Natural killer cell (primary cell): ENCODE results near the gene NODAL. TPM values are rescaled to one million over a fixed set of nuclear protein-coding genes. Genes with fewer than 3 reads are reported as not detected.

ENCODE experiments used
- ATAC-seq, 3 donors: fragments of 150-1000 bp in 2 of 3; fragments of 200-7000 bp in 1 of 3; cut with Tn5 transposase; 1 replicate in 1 of 3; 2 replicates in 2 of 3; pipeline ENCODE4 v1.10.0; 2021; ENCODE audit warnings: mild to moderate bottlenecking in 2 of 3, moderate library complexity in 2 of 3
- DNase-seq, 2 donors: peaks; one replicate each; pipeline versions ENCODE4 v3.0.0 to v3.0.0-alpha.2; 2013 to 2021; ENCODE audit warnings: mixed read lengths in 1 of 2
- H3K27ac ChIP-seq: one replicate; pipeline ENCODE4 v1.5.1; 2013; ENCODE audit warnings: mild to moderate bottlenecking, low read length
- H3K27me3 ChIP-seq: one replicate; pipeline ENCODE4 v1.6.1; 2013; ENCODE audit warnings: low read length; ENCODE audit not compliant: control insufficient read depth, insufficient read depth
- H3K36me3 ChIP-seq: one replicate; pipeline ENCODE4 v1.6.1; 2013; ENCODE audit warnings: low read length; ENCODE audit not compliant: control insufficient read depth, insufficient read depth
- H3K4me1 ChIP-seq: one replicate; pipeline ENCODE4 v1.6.1; 2013; ENCODE audit warnings: low read length; ENCODE audit not compliant: control insufficient read depth, insufficient read depth
- H3K4me3 ChIP-seq: one replicate; pipeline ENCODE4 v1.5.1; 2013; ENCODE audit warnings: low read length
- H3K9me3 ChIP-seq: one replicate; pipeline ENCODE4 v1.6.1; 2013; ENCODE audit warnings: low read length; ENCODE audit not compliant: control insufficient read depth, insufficient read depth
- H3K27ac Mint-ChIP-seq, 2 donors: one replicate each; pipeline ENCODE4 v1.8.0; 2022; ENCODE audit warnings: mild to moderate bottlenecking in 2 of 2, mixed read lengths in 2 of 2, moderate library complexity in 1 of 2
- H3K27me3 Mint-ChIP-seq, 2 donors: one replicate each; pipeline ENCODE4 v1.8.0; 2022; ENCODE audit warnings: low read depth in 2 of 2, mixed read lengths in 2 of 2
- H3K36me3 Mint-ChIP-seq: one replicate; pipeline ENCODE4 v1.8.0; 2022; ENCODE audit warnings: mixed read lengths
- H3K4me1 Mint-ChIP-seq, 2 donors: one replicate each; pipeline ENCODE4 v1.8.0; 2022; ENCODE audit warnings: mixed read lengths in 2 of 2
- H3K4me3 Mint-ChIP-seq: one replicate; pipeline ENCODE4 v1.8.0; 2022; ENCODE audit warnings: mild to moderate bottlenecking, moderate library complexity, mixed read lengths
- H3K9me3 Mint-ChIP-seq, 2 donors: one replicate each; pipeline ENCODE4 v1.8.0; 2022; ENCODE audit warnings: mixed read lengths in 2 of 2
- CTCF ChIP-seq: fragments of 200-600 bp; IDR thresholded peaks from one replicate; pipeline ENCODE4 v1.8.0; 2022; ENCODE audit warnings: antibody characterized with exemption
- WGBS: methylation state at CpG from one replicate; pipeline ENCODE4 v1.1.7; 2013; ENCODE audit warnings: missing lambda C conversion rate; ENCODE audit not compliant: insufficient coverage; 5-methylcytosine and 5-hydroxymethylcytosine counted together
- intact Hi-C: fragments of 100-400 bp; cut with micrococcal nuclease; formaldehyde crosslinking; loops from one replicate; pipeline ENCODE4 v1.14.2; 2022
- total RNA-seq, 4 donors: library from RNA; stranded (reverse); fragments of 120-200 nt in 1 of 4; gene quantifications; one replicate each; pipeline versions ENCODE4 v1.2.3 to v1.2.4, GENCODE V29; 2013 to 2022

Gene NODAL
- total RNA-seq, 3 donors from 2014 or later (not counting 1 experiment from before 2014, with no cell fraction given), result not detected

- Histone ChIP-seq H3K27ac (no peak overlapping the region), H3K27me3 (peaks cover 5% of the 10 kb centered on the region), H3K4me3 (no peak overlapping the region), H3K4me1 (peaks cover 38% of the 10 kb centered on the region), H3K36me3 (no peaks in the 10 kb centered on the region), H3K9me3 (no peaks in the 10 kb centered on the region)
- 77% methylated on average over 8 of the region's 8 CpGs for WGBS
- TF ChIP-seq CTCF, result no peak
- H3K36me3 Mint-ChIP-seq, result no peaks in the 10 kb centered on the region
- peaks cover 7 to 11% of the 10 kb centered on the region in 2 donors for H3K27me3 Mint-ChIP-seq
- H3K27ac Mint-ChIP-seq, result no peak overlapping the region
- H3K9me3 Mint-ChIP-seq, result no peaks in the 10 kb centered on the region
- no peak for DNase-seq
- intact Hi-C loops, result no loop called here
- no peak overlapping the region for H3K4me3 Mint-ChIP-seq
- no peak for ATAC-seq
- H3K4me1 Mint-ChIP-seq, result peaks cover 18 to 38% of the 10 kb centered on the region in 2 donors
Measured at GRCh38 chr10:70475661-70476060, 34.2 kb upstream of the NODAL start.

- Histone ChIP-seq H3K4me1 (peaks cover 29% of the 10 kb centered on the region), H3K27me3 (peaks cover 5% of the 10 kb centered on the region), H3K36me3 (no peaks in the 10 kb centered on the region), H3K4me3 (no peak overlapping the region), H3K9me3 (no peaks in the 10 kb centered on the region), H3K27ac (no peak overlapping the region)
- ATAC-seq (no peak), DNase-seq (no peak)
- intact Hi-C loops, result no loop called here
- no peak for TF ChIP-seq CTCF
- H3K9me3 Mint-ChIP-seq, result no peaks in the 10 kb centered on the region
- H3K27ac Mint-ChIP-seq, result no peak overlapping the region
- H3K4me1 Mint-ChIP-seq, result peaks cover 10 to 29% of the 10 kb centered on the region in 2 donors
- WGBS, result 100% methylated on average over 1 of the region's 2 CpGs
- H3K36me3 Mint-ChIP-seq, result no peaks in the 10 kb centered on the region
- H3K27me3 Mint-ChIP-seq, result peaks cover 0 to 3% of the 10 kb centered on the region in 2 donors
- H3K4me3 Mint-ChIP-seq, result no peak overlapping the region
Measured at GRCh38 chr10:70474780-70475179, 33.3 kb upstream of the NODAL start.

- H3K9me3 Mint-ChIP-seq, result no peaks in the 10 kb centered on the region
- intact Hi-C loops, result no loop called here
- no peaks in the 10 kb centered on the region for H3K36me3 Mint-ChIP-seq
- H3K36me3 ChIP-seq, result no peaks in the 10 kb centered on the region
- H3K4me1 Mint-ChIP-seq, result peaks cover 5 to 17% of the 10 kb centered on the region in 2 donors
- 72% methylated on average over 8 of the region's 8 CpGs for WGBS
- no peak overlapping the region for H3K4me3 Mint-ChIP-seq
- H3K27ac ChIP-seq, result no peak overlapping the region
- H3K4me3 ChIP-seq, result no peak overlapping the region
- TF ChIP-seq CTCF, result no peak
- no peak for DNase-seq
- no peak overlapping the region for H3K27ac Mint-ChIP-seq
- no peaks in the 10 kb centered on the region for H3K27me3 ChIP-seq
- no peaks in the 10 kb centered on the region for H3K9me3 ChIP-seq
- no peak for ATAC-seq
- peaks cover 0 to 3% of the 10 kb centered on the region in 2 donors for H3K27me3 Mint-ChIP-seq
- H3K4me1 ChIP-seq, result peaks cover 14% of the 10 kb centered on the region
Measured at GRCh38 chr10:70472799-70473454, 31.4 kb upstream of the NODAL start.

GRCh38 chr10:70466951-70467350, 25.5 kb upstream of the NODAL start:
- intact Hi-C loops, result no loop called here
- no peaks in the 10 kb centered on the region for H3K27me3 Mint-ChIP-seq
- Histone ChIP-seq H3K27ac (no peak overlapping the region), H3K9me3 (no peaks in the 10 kb centered on the region), H3K4me1 (no peaks in the 10 kb centered on the region), H3K4me3 (no peak overlapping the region), H3K36me3 (no peaks in the 10 kb centered on the region), H3K27me3 (no peaks in the 10 kb centered on the region)
- ATAC-seq, result no peak
- DNase-seq, result no peak
- no peak overlapping the region for H3K4me3 Mint-ChIP-seq
- no peak overlapping the region for H3K27ac Mint-ChIP-seq
- H3K9me3 Mint-ChIP-seq, result no peaks in the 10 kb centered on the region
- no peaks in the 10 kb centered on the region for H3K36me3 Mint-ChIP-seq
- 80% methylated on average over 3 of the region's 3 CpGs for WGBS
- TF ChIP-seq CTCF, result no peak
- no peaks in the 10 kb centered on the region for H3K4me1 Mint-ChIP-seq
